UCSD-AML1 (cell line): Measurements from ENCODE around the gene GPR3.

Experiments used
- DNase-seq: peaks from one replicate; lab custom pipeline; 2025; ENCODE audit not compliant: unreplicated experiment; lab: John Stamatoyannopoulos, UW

GPR3 gene

GRCh38 chr1:27392096-27392777, at the start of gene GPR3:
Gene GPR3, plus strand, starts transcription at chr1:27392622. Its CDS starts 1,177 bp downstream, at chr1:27393799.
- peak; percentile 94 for DNase-seq

- peak; percentile 88 for DNase-seq
These were observed 49.4 kb upstream of the GPR3 start for GRCh38 chr1:27342778-27343638.

GRCh38 chr1:27343639-27344025, 48.8 kb upstream of the GPR3 start:
- no peak for DNase-seq

- no peak for DNase-seq
These were observed 47.1 kb upstream of the GPR3 start for GRCh38 chr1:27345272-27345671.

GRCh38 chr1:27346357-27346756, 46.1 kb upstream of the GPR3 start:
- DNase-seq, result no peak

- DNase-seq, result no peak
These were observed 45.3 kb upstream of the GPR3 start for GRCh38 chr1:27346991-27347624.

- DNase-seq, result no peak
These were observed 43.3 kb upstream of the GPR3 start for GRCh38 chr1:27348861-27349783.

GRCh38 chr1:27349784-27350662, 42.4 kb upstream of the GPR3 start:
- DNase-seq, result no peak

GRCh38 chr1:27350663-27351540, 41.5 kb upstream of the GPR3 start:
- no peak for DNase-seq

GRCh38 chr1:27351541-27352107, 40.8 kb upstream of the GPR3 start:
- no peak for DNase-seq

- DNase-seq, result no peak
These were observed 39.3 kb upstream of the GPR3 start for GRCh38 chr1:27353166-27353565.

GRCh38 chr1:27353629-27354028, 38.8 kb upstream of the GPR3 start:
- no peak for DNase-seq

- DNase-seq, result no peak
These were observed 36.7 kb upstream of the GPR3 start for GRCh38 chr1:27355683-27356082.

GRCh38 chr1:27356277-27356618, 36.2 kb upstream of the GPR3 start:
- no peak for DNase-seq

- no peak for DNase-seq
These were observed 35.7 kb upstream of the GPR3 start for GRCh38 chr1:27356619-27357280.

- DNase-seq, result peak; percentile 54
These were observed 35.0 kb upstream of the GPR3 start for GRCh38 chr1:27357281-27358037.
